Body of pancreas (tissue), 4 donors: Measurements from ENCODE around the gene DCDC2. TPM values are rescaled to one million over a fixed set of nuclear protein-coding genes. Genes with fewer than 3 reads are reported as not detected.

Experiments
- ATAC-seq: fragments of 150-250 bp; one replicate; pipeline ENCODE4 v1.9.1; 2016
- DNase-seq, 4 donors: peaks; one replicate each; pipeline ENCODE4 v3.0.0-alpha.2; 2019
- H3K27ac ChIP-seq, 4 donors: fragments of 200-600 bp; sonication (generic); 1 replicate in 3 of 4; 2 replicates in 1 of 4; pipeline versions ENCODE4 v1.5.1 to v1.6.1; 2016 to 2019; ENCODE audit warnings: mild to moderate bottlenecking in 1 of 4, mixed read lengths in 1 of 4, moderate library complexity in 1 of 4
- H3K27me3 ChIP-seq, 2 donors: fragments of 200-600 bp; sonication (generic); one replicate each; pipeline ENCODE4 v1.6.0; 2016; ENCODE audit warnings: mild to moderate bottlenecking in 1 of 2
- H3K36me3 ChIP-seq, 2 donors: fragments of 200-600 bp; sonication (generic); replicated peaks in 1 of 2; 2 replicates each; pipeline ENCODE4 v1.5.1; 2016; ENCODE audit warnings: low read depth in 2 of 2; ENCODE audit not compliant: insufficient read depth in 1 of 2
- H3K4me1 ChIP-seq: fragments of 200-600 bp; sonication (generic); one replicate; pipeline ENCODE4 v1.6.0; 2016
- H3K4me3 ChIP-seq, 2 donors: fragments of 200-600 bp; sonication (generic); 1 replicate in 1 of 2; 2 replicates in 1 of 2; pipeline ENCODE4 v1.5.1; 2016 to 2019
- H3K9me3 ChIP-seq, 3 donors: fragments of 200-600 bp; sonication (generic); 1 replicate in 2 of 3; 2 replicates in 1 of 3; pipeline ENCODE4 v1.5.1; 2016
- POLR2A ChIP-seq, 3 donors: fragments of 450-650 bp; IDR thresholded peaks; one replicate each; pipeline ENCODE4 v1.6.1; 2016; ENCODE audit warnings: antibody characterized with exemption in 3 of 3, mild to moderate bottlenecking in 2 of 3
- WGBS, 2 donors: methylation state at CpG; one replicate each; pipeline ENCODE4 v1.1.5; 2017; 5-methylcytosine and 5-hydroxymethylcytosine counted together
- intact Hi-C: fragments of 100-400 bp; cut with DNase I; formaldehyde crosslinking; loops from one replicate; pipeline ENCODE4 v1.15.1; 2023
- total RNA-seq, 2 donors: library from RNA; depleted of rRNA; stranded (reverse); fragments of >200 nt; gene quantifications; one replicate each; pipeline ENCODE4 v1.1.0, GENCODE V29; 2016
- TF ChIP-seq, protein P1 (sequence below), 7 experiments: fragments of 450-650 bp in 4 of 7; fragments of 200-600 bp in 3 of 7; sonication (generic) in 3 of 7; IDR thresholded peaks; one replicate each; pipeline ENCODE4 v1.5.1; 2016 to 2019; ENCODE audit warnings: antibody characterized with exemption in 7 of 7

Gene DCDC2
- total RNA-seq, 2 donors from 2014 or later: 20.8 to 37.4 TPM

DNA sequence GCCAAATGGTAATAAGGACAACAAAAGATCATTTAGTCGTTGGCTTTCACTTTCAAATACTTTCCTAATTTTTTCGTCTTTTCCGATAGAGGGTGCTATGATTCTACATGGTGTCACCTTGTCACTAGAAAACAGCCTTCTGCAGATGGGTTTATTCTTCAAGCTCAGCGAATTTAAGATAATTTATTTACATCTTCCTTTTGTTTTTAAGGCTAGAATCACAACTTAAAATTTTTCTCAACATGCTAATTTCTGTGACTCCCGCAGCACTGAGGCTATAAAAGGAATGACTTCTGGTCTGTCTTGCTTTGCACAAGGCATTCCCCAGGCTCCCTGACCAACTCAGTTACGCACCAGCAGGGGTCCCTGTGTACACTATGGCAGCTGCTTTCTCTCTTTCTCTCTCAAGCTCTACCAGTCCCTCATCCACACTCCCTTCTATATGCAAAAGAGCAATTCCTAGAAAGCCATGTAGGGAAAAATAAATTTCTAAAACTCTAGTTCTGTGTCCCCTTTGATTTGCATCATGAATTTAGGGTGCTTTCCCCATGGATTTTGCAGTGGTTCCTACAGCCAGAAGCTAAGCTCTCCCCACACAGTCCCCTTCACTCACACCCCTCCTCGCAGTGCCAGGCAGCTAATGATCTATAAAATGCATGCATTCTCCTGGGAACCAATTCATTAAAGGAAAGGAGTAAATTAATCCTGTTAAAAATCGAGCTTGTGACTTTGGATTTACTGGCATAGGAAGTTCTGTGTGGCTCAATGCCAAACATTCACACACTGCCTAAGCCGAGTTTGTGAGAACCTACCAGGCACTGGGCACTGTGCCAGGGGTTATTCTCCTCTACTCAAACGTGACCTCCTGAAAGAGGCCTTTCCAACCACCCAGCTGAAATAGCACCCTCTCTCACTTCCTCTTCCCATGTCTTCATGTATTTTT, 74.5 kb downstream of the DCDC2 start:
- H3K4me3 ChIP-seq: no peak overlapping the region
- TF ChIP-seq, protein P1, sequence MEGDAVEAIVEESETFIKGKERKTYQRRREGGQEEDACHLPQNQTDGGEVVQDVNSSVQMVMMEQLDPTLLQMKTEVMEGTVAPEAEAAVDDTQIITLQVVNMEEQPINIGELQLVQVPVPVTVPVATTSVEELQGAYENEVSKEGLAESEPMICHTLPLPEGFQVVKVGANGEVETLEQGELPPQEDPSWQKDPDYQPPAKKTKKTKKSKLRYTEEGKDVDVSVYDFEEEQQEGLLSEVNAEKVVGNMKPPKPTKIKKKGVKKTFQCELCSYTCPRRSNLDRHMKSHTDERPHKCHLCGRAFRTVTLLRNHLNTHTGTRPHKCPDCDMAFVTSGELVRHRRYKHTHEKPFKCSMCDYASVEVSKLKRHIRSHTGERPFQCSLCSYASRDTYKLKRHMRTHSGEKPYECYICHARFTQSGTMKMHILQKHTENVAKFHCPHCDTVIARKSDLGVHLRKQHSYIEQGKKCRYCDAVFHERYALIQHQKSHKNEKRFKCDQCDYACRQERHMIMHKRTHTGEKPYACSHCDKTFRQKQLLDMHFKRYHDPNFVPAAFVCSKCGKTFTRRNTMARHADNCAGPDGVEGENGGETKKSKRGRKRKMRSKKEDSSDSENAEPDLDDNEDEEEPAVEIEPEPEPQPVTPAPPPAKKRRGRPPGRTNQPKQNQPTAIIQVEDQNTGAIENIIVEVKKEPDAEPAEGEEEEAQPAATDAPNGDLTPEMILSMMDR (IDR thresholded peaks at IDR 0.05): peak; percentile 47 to 91 (median 60)
- TF ChIP-seq POLR2A (IDR thresholded peaks at IDR 0.05): no peak

DNA sequence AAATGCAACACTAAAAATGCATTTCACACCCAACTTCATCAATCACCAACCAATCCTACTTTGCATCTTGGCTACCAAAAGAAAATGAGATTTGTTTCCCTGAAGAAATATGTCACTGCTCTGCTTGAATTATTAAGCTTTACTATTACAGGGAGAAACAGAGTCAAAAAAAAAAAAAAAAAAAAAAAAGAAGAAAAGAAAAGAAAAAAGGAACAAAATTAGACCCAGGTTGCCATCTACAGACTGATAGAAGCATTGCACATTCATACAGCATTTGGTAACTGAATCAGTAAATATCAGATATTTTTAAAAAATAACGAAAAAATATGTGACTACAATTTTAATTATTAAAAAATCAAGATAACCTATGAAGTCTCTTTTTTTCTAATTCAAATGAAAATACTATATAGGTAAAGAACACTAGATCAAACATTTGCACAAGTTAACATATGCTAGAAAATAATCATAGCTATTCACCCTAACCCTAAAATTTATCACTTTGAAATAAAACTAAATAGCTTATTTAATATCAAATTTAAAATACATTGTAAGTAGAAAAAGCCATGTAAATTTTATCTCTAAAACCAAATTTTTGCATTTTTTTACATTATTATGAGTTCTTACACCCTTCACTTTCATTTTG, 83.3 kb downstream of the DCDC2 start:
- no peak for ATAC-seq
- H3K27me3 ChIP-seq: no peaks in the 10 kb centered on the region
- 5 to 10% methylated on average over 1 of the region's 1 CpG for WGBS, 2 donors
- H3K36me3 ChIP-seq: no peaks in the 10 kb centered on the region
- no peaks in the 10 kb centered on the region for H3K9me3 ChIP-seq
- TF ChIP-seq, protein P1 (IDR thresholded peaks at IDR 0.05): peak; percentile 17 to 74 (median 49)
- no peak for TF ChIP-seq POLR2A (IDR thresholded peaks at IDR 0.05)
- no peak for DNase-seq
- intact Hi-C loops: no loop called here
- no peak overlapping the region for H3K4me3 ChIP-seq
- peaks cover 8% of the 10 kb centered on the region for H3K4me1 ChIP-seq
- no peak overlapping the region for H3K27ac ChIP-seq

More for the DNA sequence above, 74.5 kb downstream of the DCDC2 start:
- Histone ChIP-seq H3K27ac (peak overlapping the region; percentile 5 to 52 (median 47)), H3K9me3 (no peaks in the 10 kb centered on the region), H3K36me3 (no peaks in the 10 kb centered on the region), H3K27me3 (no peaks in the 10 kb centered on the region), H3K4me1 (peaks cover 18% of the 10 kb centered on the region)
- 1 to 2% methylated on average over 10 of the region's 10 CpGs for WGBS, 2 donors
- peak; percentile 76 to 91 (median 89) for DNase-seq
- intact Hi-C loops: no loop called here
- peak; percentile 84 for ATAC-seq

DNA sequence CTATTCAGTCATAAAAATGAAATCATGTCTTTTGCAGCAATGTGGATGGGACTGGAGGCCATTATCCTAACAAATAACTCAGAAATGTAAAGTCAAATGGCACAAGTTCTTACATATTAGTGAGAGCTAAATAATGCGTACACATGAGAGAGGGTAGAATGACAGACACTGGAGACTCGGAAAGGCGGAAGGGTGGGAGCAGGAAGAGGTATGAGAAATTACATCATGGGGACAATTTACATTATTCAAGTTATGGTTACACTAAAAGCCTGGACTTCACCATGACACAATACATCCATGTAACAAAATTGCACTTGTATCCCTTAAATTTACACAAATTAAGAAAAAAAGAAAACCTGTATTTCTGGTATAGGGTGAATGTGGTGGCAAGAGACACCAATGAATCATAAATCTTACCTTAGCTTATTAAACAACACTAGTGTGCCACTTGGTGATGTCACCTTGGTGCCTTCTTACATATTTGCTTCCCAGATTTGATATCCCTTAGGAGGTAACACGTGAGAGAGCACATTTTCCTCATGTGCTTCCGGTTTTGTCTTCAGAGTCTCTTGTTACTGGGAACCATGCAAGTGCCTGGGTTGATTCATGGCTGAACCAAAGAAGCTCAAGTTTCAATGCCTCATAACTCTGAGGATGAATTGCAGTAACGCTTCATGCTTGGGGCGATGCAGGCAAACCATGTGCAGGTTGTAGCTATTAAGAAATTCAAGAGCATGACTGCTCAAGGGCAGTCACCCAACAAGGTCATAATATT, 84.6 kb downstream of the DCDC2 start:
- intact Hi-C loops: no loop called here
- DNase-seq (no peak), ATAC-seq (no peak)
- peaks cover 8% of the 10 kb centered on the region for H3K4me1 ChIP-seq
- H3K36me3 ChIP-seq: no peaks in the 10 kb centered on the region
- no peak for TF ChIP-seq POLR2A (IDR thresholded peaks at IDR 0.05)
- TF ChIP-seq, protein P1 (IDR thresholded peaks at IDR 0.05): no peak
- H3K9me3 ChIP-seq: no peaks in the 10 kb centered on the region
- no peaks in the 10 kb centered on the region for H3K27me3 ChIP-seq
- 71 to 75% methylated on average over 7 of the region's 7 CpGs for WGBS, 2 donors
- H3K27ac ChIP-seq: no peak overlapping the region
- no peak overlapping the region for H3K4me3 ChIP-seq

DNA sequence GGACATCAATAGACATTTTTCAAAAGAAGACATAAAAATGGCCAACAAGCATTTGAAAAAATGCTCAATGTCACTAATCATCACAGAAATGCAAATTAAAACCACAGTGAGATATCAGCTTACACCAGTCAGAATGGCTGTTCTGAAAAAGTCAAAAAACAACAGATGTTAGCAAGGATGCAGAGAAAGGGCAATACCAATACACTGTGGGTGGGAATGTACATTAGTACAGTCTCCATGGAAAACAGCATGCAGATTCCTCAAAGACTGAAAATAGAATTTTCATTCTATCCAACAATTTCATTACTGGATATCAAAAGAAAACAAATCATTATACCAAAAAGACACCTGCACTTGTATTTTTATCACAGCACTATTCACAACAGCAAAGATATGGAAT, 85.3 kb downstream of the DCDC2 start:
- H3K36me3 ChIP-seq: no peaks in the 10 kb centered on the region
- ATAC-seq: no peak
- no peak for DNase-seq
- TF ChIP-seq POLR2A (IDR thresholded peaks at IDR 0.05): no peak
- TF ChIP-seq, protein P1 (IDR thresholded peaks at IDR 0.05): no peak
- H3K27ac ChIP-seq: no peak overlapping the region
- H3K4me3 ChIP-seq: no peak overlapping the region
- peaks cover 8% of the 10 kb centered on the region for H3K4me1 ChIP-seq
- H3K27me3 ChIP-seq: no peaks in the 10 kb centered on the region
- intact Hi-C loops: no loop called here
- H3K9me3 ChIP-seq: no peaks in the 10 kb centered on the region
